Upper lobe of right lung (tissue), 1 donor: ENCODE measurements around the gene CCDC167. TPM values are rescaled to one million over a fixed set of nuclear protein-coding genes. Genes with fewer than 3 reads are reported as not detected.

ENCODE experiments used
- ATAC-seq: fragments of 200-7000 bp; cut with Tn5 transposase; one replicate; pipeline ENCODE4 v1.9.1; 2020; ENCODE audit warnings: mild to moderate bottlenecking, moderate library complexity
- DNase-seq: peaks from one replicate; pipeline ENCODE4 v3.0.0-alpha.2; 2020
- H3K27ac ChIP-seq: fragments of 200-600 bp; one replicate; pipeline ENCODE4 v1.8.0; 2022
- H3K27me3 ChIP-seq: fragments of 200-600 bp; one replicate; pipeline ENCODE4 v1.8.0; 2022; ENCODE audit warnings: mild to moderate bottlenecking
- H3K36me3 ChIP-seq: fragments of 200-600 bp; one replicate; pipeline ENCODE4 v1.8.0; 2022
- H3K4me1 ChIP-seq: fragments of 200-600 bp; one replicate; pipeline ENCODE4 v1.8.0; 2022
- H3K4me3 ChIP-seq: fragments of 200-600 bp; one replicate; pipeline ENCODE4 v1.8.0; 2022; ENCODE audit warnings: mild to moderate bottlenecking
- H3K9me3 ChIP-seq: fragments of 200-600 bp; one replicate; pipeline ENCODE4 v1.8.0; 2022
- CTCF ChIP-seq: fragments of 200-600 bp; IDR thresholded peaks from one replicate; pipeline ENCODE4 v1.8.0; 2022; ENCODE audit warnings: antibody characterized with exemption
- intact Hi-C: fragments of 100-400 bp; cut with DNase I; formaldehyde crosslinking; loops from one replicate; pipeline ENCODE4 v1.11.0; 2022
- total RNA-seq: library from RNA; stranded (reverse); fragmentation: NEBNext Ultra II Directional; extraction: Animal tissue kit (Norgen Biotek cat#: 25700); gene quantifications from one replicate; pipeline ENCODE4 v1.2.1, GENCODE V29; 2021
- donor health status: DM: no; HTN: yes; CAD: no; lungs with severe emphysema.

CCDC167 gene
- total RNA-seq, 1 donor from 2014 or later: 12.9 TPM

GRCh38 chr6:37528541-37528940 lies 28.8 kb upstream of the CCDC167 start:
- no peak for DNase-seq
- H3K36me3 ChIP-seq: no peaks in the 10 kb centered on the region
- H3K27ac ChIP-seq: no peak overlapping the region
- intact Hi-C loops: no loop called here
- no peaks in the 10 kb centered on the region for H3K9me3 ChIP-seq
- no peaks in the 10 kb centered on the region for H3K4me1 ChIP-seq
- no peak for TF ChIP-seq CTCF
- ATAC-seq: no peak
- no peak overlapping the region for H3K4me3 ChIP-seq
- H3K27me3 ChIP-seq: peaks cover 14% of the 10 kb centered on the region

GRCh38 chr6:37525460-37526357 lies 26.0 kb upstream of the CCDC167 start:
- intact Hi-C loops: no loop called here
- Histone ChIP-seq H3K4me1 (no peaks in the 10 kb centered on the region), H3K36me3 (no peaks in the 10 kb centered on the region), H3K9me3 (no peaks in the 10 kb centered on the region), H3K27me3 (peaks cover 16% of the 10 kb centered on the region), H3K4me3 (no peak overlapping the region), H3K27ac (no peak overlapping the region)
- no peak for DNase-seq
- no peak for TF ChIP-seq CTCF
- no peak for ATAC-seq

- H3K27ac ChIP-seq: no peak overlapping the region
- no peak overlapping the region for H3K4me3 ChIP-seq
- H3K4me1 ChIP-seq: no peaks in the 10 kb centered on the region
- intact Hi-C loops: no loop called here
- no peak for DNase-seq
- TF ChIP-seq CTCF: no peak
- ATAC-seq: no peak
- H3K9me3 ChIP-seq: no peaks in the 10 kb centered on the region
- no peaks in the 10 kb centered on the region for H3K36me3 ChIP-seq
- H3K27me3 ChIP-seq: peaks cover 20% of the 10 kb centered on the region
Observed at GRCh38 chr6:37524970-37525318, 25.3 kb upstream of the CCDC167 start.

- no peaks in the 10 kb centered on the region for H3K4me1 ChIP-seq
- DNase-seq (no peak), ATAC-seq (no peak)
- no peak overlapping the region for H3K27ac ChIP-seq
- intact Hi-C loops: no loop called here
- H3K27me3 ChIP-seq: peaks cover 20% of the 10 kb centered on the region
- no peak for TF ChIP-seq CTCF
- H3K9me3 ChIP-seq: no peaks in the 10 kb centered on the region
- H3K4me3 ChIP-seq: no peak overlapping the region
- H3K36me3 ChIP-seq: no peaks in the 10 kb centered on the region
Observed at GRCh38 chr6:37524025-37524969, 24.6 kb upstream of the CCDC167 start.

- intact Hi-C loops: no loop called here
- H3K4me3 ChIP-seq: no peak overlapping the region
- no peak for TF ChIP-seq CTCF
- no peak overlapping the region for H3K27ac ChIP-seq
- no peaks in the 10 kb centered on the region for H3K9me3 ChIP-seq
- H3K4me1 ChIP-seq: no peaks in the 10 kb centered on the region
- no peaks in the 10 kb centered on the region for H3K36me3 ChIP-seq
- ATAC-seq (no peak), DNase-seq (no peak)
- H3K27me3 ChIP-seq: peaks cover 18% of the 10 kb centered on the region
Observed at GRCh38 chr6:37523412-37523811, 23.7 kb upstream of the CCDC167 start.
